Activated CD4-positive, alpha-beta T cell treated with anti-CD3 and anti-CD28 coated beads for 24 hours (primary cell): Measurements from ENCODE around the gene ZC2HC1C.
"Not testable (repeated sequence)": the region's sequence is repeated elsewhere in the genome, so short reads cannot be mapped to it uniquely, and the experiment has no call there.

Experiments
- DNase-seq, 2 donors: peaks; one replicate each; pipeline ENCODE4 v3.0.0-alpha.2; 2020; ENCODE audit warnings: low read depth in 2 of 2

The ZC2HC1C gene

DNA sequence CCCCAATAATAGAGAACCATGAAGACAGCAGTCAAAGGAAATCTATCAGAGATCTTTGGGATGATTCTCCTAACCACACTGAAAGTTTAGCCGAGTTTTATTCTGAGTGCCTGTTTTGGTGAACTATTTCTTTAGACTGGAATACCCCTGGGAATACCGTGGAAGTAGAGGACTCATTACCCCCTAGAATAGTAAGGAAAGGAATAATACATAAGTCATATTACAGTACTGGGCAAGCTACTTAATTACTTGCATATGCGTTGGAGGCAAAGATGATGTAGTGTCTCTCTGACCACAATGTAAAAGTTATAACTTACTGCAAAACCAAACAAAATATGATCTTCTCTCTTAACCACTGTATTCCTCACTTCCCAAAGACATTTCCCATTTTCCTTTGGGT is 25.5 kb downstream of the ZC2HC1C start:
- no peak for DNase-seq

DNA sequence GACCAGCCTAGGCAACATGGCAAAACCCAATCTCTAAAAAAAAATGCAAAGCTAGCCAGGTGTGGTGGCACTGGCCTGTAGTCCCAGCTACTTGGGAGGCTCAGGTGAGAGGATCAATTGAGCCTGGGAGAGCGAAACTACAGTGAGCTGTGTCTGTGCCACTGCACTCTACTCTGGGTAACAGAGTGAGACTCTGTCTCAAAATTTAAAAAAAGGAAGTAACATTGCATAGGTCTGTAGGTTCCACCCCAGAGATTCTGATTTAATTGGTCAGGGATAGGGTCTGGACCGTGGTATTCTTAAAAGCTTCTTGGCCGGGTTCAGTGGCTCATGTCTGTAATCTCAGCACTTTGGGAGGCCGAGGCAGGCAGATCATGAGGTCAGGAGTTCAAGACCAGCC is 26.2 kb downstream of the ZC2HC1C start:
- DNase-seq = no peak

DNA sequence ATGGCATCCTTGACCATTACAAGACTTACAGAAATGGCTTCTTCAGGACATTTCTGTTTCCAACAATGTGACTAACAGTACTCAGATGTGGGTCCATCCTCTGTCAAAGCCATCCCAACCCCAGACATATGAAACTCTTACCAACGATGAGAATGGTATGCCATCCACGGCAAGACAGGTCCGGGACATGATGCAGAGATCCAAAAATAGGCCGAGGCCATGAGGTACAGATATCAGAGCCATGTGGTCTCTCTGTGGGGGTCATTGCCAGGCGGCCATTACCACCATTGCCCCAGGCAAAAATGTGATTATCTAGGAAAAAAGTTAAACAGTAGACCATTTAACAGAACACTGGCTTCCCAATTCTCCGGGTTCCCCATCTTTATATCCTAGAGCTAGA is 27.5 kb downstream of the ZC2HC1C start:
- DNase-seq = no peak

DNA sequence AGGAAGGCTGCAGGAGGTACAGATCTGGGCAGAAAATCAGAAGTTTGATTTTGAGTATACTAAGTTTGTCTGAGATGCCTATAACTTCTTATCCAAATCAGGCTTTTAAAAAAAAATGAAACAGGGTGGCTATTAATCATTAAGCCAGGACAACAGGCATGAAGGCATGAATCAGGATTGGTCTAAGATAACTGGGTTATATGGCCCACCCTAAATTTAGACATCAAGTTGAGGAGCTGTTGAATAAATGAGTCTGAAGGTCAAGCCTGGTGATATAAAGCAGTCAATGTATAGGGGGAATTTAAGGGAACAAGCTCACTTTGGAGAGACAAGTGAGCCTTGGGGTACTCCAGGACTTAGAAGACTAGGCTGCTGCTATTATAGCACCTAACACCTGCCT is 28.8 kb downstream of the ZC2HC1C start:
- no peak for DNase-seq

DNA sequence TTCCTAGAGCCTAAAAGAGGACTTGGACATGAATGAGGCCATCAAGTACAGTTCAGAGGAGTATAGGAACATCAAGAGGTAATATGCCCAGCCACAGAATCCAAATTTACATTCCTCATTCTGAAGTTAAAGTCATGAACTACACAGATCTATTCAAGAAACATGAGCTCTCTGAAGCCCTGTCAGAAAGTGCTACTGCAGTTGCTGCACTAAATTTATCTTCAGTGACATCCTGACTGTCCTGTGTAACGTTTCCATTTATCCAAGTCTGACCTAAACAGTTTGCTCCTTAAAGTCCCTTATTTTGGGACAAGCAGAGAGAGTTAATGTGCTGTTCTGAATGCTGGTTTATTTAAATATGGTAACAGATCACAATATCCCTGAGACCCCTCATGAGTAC is 29.2 kb downstream of the ZC2HC1C start:
- no peak for DNase-seq

DNA sequence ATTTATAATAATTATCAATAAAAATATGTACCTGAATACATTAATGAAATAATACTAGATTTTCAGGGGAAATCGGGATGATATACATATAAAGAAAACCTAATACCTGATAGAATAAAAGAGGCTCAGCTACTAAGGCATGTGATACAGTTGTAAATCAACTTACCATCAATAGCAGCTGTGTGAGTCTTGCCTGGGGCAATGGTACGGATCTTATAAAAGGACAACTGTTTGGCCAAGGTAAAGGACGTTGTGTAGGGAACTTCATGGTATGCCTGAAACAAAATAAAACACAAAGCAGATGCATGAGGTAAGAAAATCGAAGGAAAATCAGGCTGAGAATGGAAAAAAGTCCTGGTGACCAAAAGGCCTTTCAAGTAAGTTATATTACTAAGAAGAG is 32.0 kb downstream of the ZC2HC1C start:
- DNase-seq = no peak

DNA sequence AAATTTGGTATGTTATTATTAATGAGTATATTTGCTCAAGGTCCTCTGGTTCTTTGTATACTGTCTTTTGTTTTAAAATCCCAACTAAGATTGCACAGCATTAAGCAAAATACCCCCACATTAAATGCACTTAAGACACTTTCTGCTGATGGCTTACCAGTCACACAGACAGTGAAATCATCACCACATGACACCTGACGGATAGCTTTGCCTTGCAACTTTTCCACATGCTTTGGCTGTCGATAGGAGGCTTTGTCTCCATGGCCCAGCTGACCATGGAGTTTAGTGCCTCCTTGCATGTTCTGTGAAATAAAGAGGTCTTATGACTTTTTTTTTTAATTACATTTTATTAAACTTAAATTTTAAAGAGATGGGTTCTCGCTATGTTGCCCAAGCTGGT is 37.7 kb downstream of the ZC2HC1C start:
- no peak for DNase-seq

DNA sequence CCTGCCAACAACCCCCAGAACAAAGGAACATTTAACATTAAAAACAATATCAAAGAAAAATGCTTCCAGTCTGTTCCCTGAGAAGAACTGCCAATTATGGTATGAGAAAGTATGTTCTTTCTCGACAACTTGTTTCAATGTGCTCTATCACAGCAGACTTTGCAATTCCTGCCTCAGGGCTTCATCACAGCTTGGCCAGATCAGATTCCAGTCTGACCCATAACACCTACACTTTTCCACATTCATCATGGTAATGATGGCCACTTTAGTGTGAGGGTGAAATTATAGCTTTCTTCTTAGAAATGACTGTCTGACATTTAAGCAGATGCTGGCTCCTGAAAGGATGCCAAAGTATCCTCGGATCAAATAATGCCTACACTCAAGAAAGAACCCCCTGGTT is 40.4 kb downstream of the ZC2HC1C start:
- no peak for DNase-seq

DNA sequence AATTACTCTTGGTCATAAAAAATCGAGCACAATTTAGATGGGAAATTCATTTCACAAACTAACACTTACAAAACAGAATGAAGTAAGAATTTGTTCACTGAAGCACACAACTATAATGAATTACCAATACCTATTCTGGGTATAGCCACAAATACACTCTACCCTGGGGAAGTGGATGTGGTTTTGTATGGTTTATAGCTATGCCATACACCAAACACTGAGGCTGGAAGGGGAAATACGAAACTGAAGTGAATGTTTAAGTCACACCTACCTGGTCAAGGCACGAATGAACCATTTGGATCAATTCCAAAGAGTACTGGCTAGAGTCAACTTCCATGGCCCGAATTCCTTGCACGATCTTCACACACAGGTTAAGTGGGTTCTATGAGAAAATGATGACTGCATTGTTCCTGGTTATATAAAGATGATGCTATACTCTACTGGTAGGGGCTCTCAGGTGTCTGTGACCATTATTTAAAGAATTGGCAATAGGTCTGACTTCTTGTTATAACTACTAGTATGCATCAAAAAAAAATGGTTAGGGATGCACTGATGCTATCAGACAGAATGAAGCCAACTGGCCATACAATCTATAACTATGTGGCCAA is 44.6 kb downstream of the ZC2HC1C start:
- DNase-seq = no peak

DNA sequence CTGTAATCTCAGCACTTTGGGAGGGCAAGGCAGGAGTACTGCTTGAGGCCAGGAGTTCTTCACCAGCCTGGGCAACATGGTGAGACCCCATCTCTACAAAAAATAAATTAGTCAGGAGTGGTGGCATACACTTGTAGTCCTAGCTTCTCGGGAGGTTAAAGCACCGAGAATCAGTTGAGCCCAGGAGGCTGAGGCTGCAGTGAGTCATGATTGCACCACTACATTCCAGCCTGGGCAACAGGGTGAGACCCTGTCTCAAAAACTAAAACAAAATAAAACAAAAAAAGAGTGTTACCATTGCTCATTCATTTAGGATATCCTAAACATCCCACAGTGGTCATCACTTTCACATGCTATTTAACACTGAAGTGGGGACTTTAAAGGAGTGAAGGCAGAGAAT is 49.6 kb downstream of the ZC2HC1C start:
- no peak for DNase-seq

DNA sequence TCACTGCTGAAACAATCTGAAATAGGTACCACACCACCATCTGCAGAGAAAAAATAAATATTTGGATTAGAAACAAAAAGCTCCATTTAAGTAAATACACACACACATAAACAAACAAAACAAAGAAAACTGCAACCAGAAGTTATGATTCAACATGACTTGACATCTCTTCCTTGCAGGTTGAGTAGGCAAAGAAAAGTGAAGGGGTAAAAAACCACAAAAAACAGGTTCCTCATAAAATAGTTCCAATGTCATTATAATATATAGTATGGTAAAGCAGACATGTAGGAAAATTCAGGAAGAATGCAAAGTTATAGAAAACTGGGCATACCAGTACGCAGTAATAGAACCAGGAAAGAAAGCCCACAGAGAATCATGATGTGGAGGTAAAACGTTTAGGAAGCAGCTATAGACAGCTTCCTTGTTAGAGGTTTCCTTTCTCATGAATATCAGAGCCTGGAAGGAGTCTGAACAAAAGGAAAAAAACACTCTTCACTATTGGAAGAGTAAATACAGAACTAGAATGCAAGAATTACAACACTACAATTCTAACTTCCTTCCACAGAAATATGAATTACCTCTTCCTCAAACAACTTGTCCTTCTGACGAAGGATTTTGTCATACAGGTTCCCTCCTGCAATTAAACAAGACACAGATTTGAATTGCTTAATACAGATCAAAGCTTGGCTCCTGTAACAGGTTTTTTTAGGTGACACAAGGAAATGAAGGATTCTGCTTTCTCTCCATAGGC is 51.3 kb downstream of the ZC2HC1C start:
- DNase-seq = no peak

DNA sequence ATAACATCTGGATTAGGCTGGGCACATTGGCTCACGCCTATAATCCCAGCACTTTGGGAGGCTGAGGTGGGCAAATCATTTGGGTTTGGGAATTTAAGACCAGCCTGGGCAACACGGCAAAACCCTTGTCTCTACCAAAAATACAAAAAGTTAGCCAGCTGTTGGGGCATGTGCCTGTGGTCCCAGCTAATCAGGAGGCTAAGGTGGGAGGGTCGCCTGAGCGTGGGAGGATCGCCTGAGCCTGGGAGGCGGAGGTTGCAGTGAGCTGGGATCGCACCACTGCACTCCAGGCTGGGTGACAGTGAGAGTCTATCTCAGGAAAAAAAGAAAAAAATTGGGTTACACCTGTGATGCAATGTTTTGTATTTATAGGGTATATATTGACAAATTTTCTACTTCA is 52.1 kb downstream of the ZC2HC1C start:
- no peak for DNase-seq

DNA sequence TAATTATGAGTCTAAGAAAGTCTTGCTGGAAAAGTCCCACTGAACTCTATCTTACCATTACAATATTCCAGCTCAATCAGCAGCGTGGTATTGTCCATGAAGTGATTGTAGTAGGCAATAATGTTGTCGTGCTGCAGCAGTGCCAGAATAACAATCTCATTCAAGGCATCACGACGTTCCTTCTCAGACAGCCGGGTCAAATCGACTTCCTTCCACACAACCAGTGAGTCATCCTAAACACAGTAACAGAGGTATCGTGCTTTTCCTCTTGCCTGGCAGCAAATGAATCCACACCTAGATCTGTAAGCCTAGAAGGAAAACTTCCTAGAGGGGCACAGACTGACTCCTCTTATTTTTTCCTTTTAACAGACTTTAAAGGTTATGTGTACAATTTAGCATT is 54.5 kb downstream of the ZC2HC1C start:
- DNase-seq = peak in 1 of 2 donors; percentile 16

DNA sequence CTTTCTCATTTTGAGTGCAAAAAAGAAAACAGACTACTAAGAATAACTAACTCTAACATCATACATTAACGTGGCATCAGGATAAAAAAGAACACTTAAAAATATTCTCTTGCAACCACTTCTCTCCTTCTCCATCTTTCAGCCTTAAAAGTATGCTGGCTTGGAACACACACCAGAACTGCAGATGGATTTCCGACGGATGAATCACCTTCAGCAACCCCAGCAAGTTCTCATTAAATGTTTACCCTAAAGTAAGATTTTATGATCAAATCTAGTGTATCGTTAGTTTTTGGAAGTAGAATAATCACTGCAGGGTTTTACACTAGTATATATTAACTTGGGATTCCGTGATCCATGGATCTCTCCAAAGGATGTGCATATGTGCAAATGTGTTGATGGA is 56.2 kb downstream of the ZC2HC1C start:
- no peak for DNase-seq

DNA sequence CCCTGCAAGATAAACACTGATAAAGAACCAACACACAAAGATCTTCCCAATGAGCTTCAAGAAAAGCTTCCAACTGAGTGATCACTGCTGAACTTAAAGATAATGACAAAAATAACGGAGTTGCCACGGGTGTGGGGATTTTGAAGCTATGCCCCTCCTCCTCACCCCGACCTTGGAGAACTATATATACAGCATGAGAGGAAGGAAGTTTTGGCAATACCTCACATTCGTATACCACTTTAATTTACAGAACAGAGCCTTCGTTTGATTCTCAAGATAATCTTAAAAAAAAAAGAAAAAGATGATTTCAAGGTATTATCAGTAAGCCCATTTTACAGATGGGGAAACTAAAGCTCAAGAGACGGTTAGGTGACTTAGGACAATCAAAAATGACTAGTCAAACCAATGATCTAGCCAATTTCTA is 56.7 kb downstream of the ZC2HC1C start:
- DNase-seq = no peak

DNA sequence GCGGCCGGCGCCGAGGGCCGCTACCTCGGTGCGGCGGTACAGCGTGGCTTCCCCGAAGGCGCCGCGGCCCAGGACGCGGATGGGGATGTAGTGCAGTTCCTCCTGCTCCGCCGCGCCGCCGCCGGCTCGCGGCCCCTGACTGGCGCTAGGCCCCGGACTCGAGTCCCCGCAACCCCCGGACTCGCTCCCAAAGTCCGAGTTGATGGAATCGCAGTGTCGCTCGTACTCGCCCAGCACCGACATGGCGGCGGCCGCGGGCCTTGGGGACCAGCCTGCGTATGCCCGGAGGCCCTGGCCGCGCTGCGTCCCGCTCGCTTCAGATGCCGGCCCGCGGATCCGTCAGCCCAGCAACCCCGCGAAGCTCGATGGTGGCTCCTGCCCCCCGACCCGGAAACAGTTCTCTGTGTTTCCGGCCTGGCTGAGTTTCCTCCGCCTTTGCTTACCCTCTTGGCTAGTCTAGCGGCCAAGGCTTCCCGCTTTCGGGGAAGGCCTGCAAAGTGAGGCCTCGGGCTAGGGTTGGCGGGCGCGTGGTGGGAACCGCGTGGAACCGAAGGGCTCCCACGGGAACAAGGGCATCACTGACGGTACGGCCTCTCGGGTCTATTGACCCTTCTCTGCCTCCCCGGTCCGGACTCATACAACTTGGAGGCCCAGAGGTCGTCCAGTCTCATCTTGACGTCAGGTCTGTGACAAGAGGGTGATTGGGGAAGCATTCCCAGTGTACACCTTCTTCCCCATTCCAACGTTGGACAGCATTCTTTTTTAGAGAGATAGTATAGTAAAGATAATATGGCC is 57.4 kb downstream of the ZC2HC1C start, which contains the start of gene NEK9:
NEK9 (minus strand) TSS at position 370 of the 795 bp plus-strand sequence; CDS start at position 243, 127 bp downstream.
- DNase-seq = peak; percentile 79 to 81

DNA sequence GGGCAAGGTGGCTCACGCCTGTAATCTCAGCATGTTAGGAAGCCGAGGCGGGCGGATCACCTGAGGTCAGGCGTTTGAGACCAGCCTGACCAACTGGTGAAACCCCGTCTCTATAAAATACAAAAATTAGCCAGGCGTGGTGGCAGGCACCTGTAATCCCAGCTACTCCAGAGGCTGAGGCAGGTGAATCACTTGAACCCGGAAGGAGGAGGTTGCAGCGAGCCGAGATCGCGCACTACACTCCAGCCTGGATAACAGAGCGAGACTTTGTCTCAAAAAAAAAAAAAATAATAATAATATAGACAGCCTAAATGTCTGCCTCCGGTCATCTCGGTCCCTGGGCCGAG is 58.0 kb downstream of the ZC2HC1C start:
- not testable (repeated sequence) for DNase-seq

DNA sequence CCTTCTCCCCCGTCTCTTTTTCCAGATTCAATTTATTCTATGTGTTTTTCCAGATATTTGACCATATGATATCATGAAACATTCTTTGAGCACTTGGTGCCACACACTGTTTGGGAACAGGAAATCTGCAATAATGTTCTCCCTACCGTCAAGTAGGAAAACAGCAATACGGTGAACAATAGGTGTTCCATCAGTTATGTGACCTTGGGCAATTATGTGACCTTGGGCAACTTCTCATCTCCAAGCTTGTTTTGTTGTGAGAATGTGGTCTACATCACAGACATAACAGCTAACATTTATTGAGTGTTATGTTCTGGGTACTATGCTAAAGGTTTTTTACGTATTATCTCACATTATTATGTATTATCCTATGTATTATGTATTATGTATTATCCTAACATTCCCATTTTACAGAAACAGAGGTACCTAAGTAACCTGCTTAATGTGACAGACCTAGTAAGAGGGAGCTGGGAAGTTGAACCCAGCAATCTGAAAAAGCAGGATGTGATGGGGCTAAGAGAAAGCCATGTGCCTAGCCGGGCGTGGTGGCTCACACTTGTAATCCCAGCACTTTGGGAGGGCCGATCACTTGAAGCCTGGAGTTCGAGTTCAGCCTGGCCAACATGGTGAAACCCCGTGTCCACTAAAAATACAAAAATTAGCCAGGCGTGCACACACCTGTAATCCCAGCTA is 58.6 kb downstream of the ZC2HC1C start:
- no peak for DNase-seq

DNA sequence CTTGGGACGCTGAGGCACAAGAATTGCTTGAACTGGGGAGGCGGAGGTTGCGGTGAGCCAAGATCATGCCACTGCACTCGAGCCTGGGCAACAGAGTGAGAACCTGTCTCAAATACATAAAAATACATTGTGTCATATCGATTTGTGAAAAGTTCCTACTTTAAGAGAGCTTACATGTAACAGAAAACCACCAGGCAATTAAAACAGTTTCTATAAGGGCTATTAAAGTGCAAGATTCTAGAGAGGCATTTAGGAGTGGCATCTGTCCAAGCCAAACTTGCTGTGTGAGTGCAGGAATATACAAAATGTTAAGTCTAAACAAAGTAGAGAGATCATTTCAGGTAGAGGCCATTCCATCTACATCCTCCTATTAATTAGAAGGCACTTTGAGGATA is 59.2 kb downstream of the ZC2HC1C start:
- no peak for DNase-seq
